HCT116 (cell line): ENCODE data around the gene ANO8. TPM values are rescaled to one million over a fixed set of nuclear protein-coding genes. Genes with fewer than 3 reads are reported as not detected.

Experiments
- ATAC-seq: fragments of 200-7000 bp; cut with Tn5 transposase; 2 replicates; pipeline ENCODE4 v1.9.1; 2020; ENCODE audit warnings: mild to moderate bottlenecking, moderate library complexity
- BruUV-seq: library from RNA; stranded (reverse); fragments of 400-500 nt; replicated peaks from 2 replicates; lab custom pipeline; 2021; lab: Mats Ljungman, UMichigan
- CTCF ChIA-PET: fragments of 300-600 bp; sonication (Branson Sonifier 250); formaldehyde crosslinking; loops from one replicate; lab custom pipeline; 2021; ENCODE audit warnings: antibody characterized with exemption; lab: Charles Lee
- POLR2A ChIA-PET: fragments of 300-600, 350-600 bp; sonication (Branson Sonifier 250); formaldehyde crosslinking; loops from one replicate; lab custom pipeline; 2021; ENCODE audit warnings: antibody characterized with exemption; lab: Charles Lee
- RAD21 ChIA-PET, 2 experiments: fragments of 300-600 bp; sonication (Branson Sonifier 250); formaldehyde crosslinking; loops; one replicate each; lab custom pipeline; 2023; ENCODE audit warnings: low total read pairs in 2 of 2; ENCODE audit not compliant: uncharacterized antibody in 2 of 2, unreplicated experiment in 2 of 2, low non-redundant PET in 1 of 2; lab: Charles Lee
- DNase-seq: peaks from one replicate; pipeline ENCODE4 v3.0.0-alpha.2; 2010; ENCODE audit warnings: low read depth, low spot score
- H2AFZ ChIP-seq: fragments of 200-600 bp; shearing (Covaris generic), sonication (generic); 2 replicates; pipeline ENCODE4 v1.6.1; 2017; ENCODE audit warnings: low read depth, mixed run types, mixed read lengths, antibody characterized with exemption, low read length; ENCODE audit not compliant: poor library complexity, severe bottlenecking
- H3K27ac ChIP-seq: 2 replicates; pipeline ENCODE4 v1.5.1; 2012; ENCODE audit warnings: low read depth, low read length
- H3K27me3 ChIP-seq: fragments of 200-600 bp; sonication (generic); 2 replicates; pipeline ENCODE4 v1.6.1; 2016; ENCODE audit warnings: mixed run types, low read length, mixed read lengths; ENCODE audit not compliant: insufficient read depth
- H3K36me3 ChIP-seq, 2 experiments: fragments of 200-500 bp in 1 of 2; fragments of 200-600 bp in 1 of 2; sonication (Bioruptor generic) in 1 of 2; sonication (generic) in 1 of 2; 2 replicates each; pipeline versions ENCODE4 v1.5.1 to v1.6.1; 2014 to 2016; ENCODE audit warnings: low read length in 2 of 2, inconsistent platforms in 1 of 2, mixed read lengths in 1 of 2, mixed run types in 1 of 2; ENCODE audit not compliant: insufficient read depth in 2 of 2, control insufficient read depth in 1 of 2
- H3K4me1 ChIP-seq, 2 experiments: fragments of 200-600 bp in 1 of 2; sonication (generic) in 1 of 2; 2 replicates each; pipeline versions ENCODE4 v1.5.1 to v1.6.1; 2012 to 2017; ENCODE audit warnings: low read length in 2 of 2, inconsistent platforms in 1 of 2, mild to moderate bottlenecking in 1 of 2, mixed read lengths in 1 of 2, mixed run types in 1 of 2, moderate library complexity in 1 of 2; ENCODE audit not compliant: insufficient read depth in 2 of 2, control insufficient read depth in 1 of 2
- H3K4me2 ChIP-seq: fragments of 200-600 bp; sonication (generic); 2 replicates; pipeline ENCODE4 v1.6.1; 2017; ENCODE audit warnings: mixed run types, low read length, mixed read lengths
- H3K4me3 ChIP-seq, 2 experiments: fragments of 200-600 bp in 1 of 2; sonication (generic) in 1 of 2; replicated peaks in 1 of 2; 2 replicates each; pipeline ENCODE4 v1.5.1; 2011 to 2016; ENCODE audit warnings: low read length in 2 of 2, control low read depth in 1 of 2, low read depth in 1 of 2, mild to moderate bottlenecking in 1 of 2, mixed read lengths in 1 of 2, mixed run types in 1 of 2
- H3K79me2 ChIP-seq: fragments of 200-600 bp; sonication (generic); 2 replicates; pipeline ENCODE4 v1.6.1; 2017; ENCODE audit warnings: mild to moderate bottlenecking, mixed run types, low read length, moderate library complexity, mixed read lengths; ENCODE audit not compliant: insufficient read depth
- H3K9ac ChIP-seq: fragments of 200-600 bp; sonication (generic); 2 replicates; pipeline ENCODE4 v1.6.1; 2016; ENCODE audit warnings: low read length, mixed read lengths
- H3K9me2 ChIP-seq: fragments of 200-600 bp; sonication (generic), shearing (Covaris generic); 2 replicates; pipeline ENCODE4 v1.6.1; 2017; ENCODE audit warnings: mixed run types, mild to moderate bottlenecking, moderate library complexity; ENCODE audit not compliant: insufficient read depth
- H3K9me3 ChIP-seq, 2 experiments: fragments of 200-500 bp in 1 of 2; fragments of 200-600 bp in 1 of 2; sonication (Bioruptor generic) in 1 of 2; sonication (generic) in 1 of 2; 2 replicates each; pipeline ENCODE4 v1.6.1; 2014 to 2017; ENCODE audit warnings: low read length in 2 of 2, mixed read lengths in 2 of 2, inconsistent platforms in 1 of 2, low read depth in 1 of 2, mild to moderate bottlenecking in 1 of 2, mixed run types in 1 of 2, moderate library complexity in 1 of 2; ENCODE audit not compliant: control insufficient read depth in 1 of 2, insufficient read depth in 1 of 2
- H4K20me1 ChIP-seq: fragments of 200-600 bp; sonication (generic), shearing (Covaris generic); 2 replicates; pipeline ENCODE4 v1.6.1; 2017; ENCODE audit warnings: mixed run types, mild to moderate bottlenecking, moderate library complexity; ENCODE audit not compliant: insufficient read depth
- CBX3 ChIP-seq: IDR thresholded peaks from 2 replicates; pipeline ENCODE4 v1.6.1; 2012; ENCODE audit warnings: low read depth
- EGR1 ChIP-seq: IDR thresholded peaks from 2 replicates; pipeline ENCODE4 v1.6.1; 2012; ENCODE audit warnings: low read depth
- FOSL1 ChIP-seq: IDR thresholded peaks from 2 replicates; pipeline ENCODE4 v1.6.1; 2012; ENCODE audit warnings: low read depth
- POLR2A ChIP-seq: IDR thresholded peaks from 2 replicates; pipeline ENCODE4 v1.7.0; 2011; ENCODE audit warnings: borderline replicate concordance; ENCODE audit not compliant: insufficient read depth, insufficient read length; ENCODE audit errors: extremely low read depth
- POLR2AphosphoS5 ChIP-seq: IDR thresholded peaks from 2 replicates; pipeline ENCODE4 v1.6.1; 2011; ENCODE audit warnings: mild to moderate bottlenecking, low read depth, low read length, moderate library complexity
- RAD21 ChIP-seq: IDR thresholded peaks from 2 replicates; pipeline ENCODE4 v1.6.1; 2012; ENCODE audit warnings: low read depth, mild to moderate bottlenecking
- SP1 ChIP-seq: IDR thresholded peaks from 2 replicates; pipeline ENCODE4 v1.6.1; 2012; ENCODE audit warnings: low read depth
- SRF ChIP-seq: IDR thresholded peaks from 2 replicates; pipeline ENCODE4 v1.6.1; 2012; ENCODE audit warnings: low read depth
- TCF7L2 ChIP-seq: IDR thresholded peaks from 2 replicates; pipeline ENCODE4 v1.7.0; 2011; ENCODE audit warnings: borderline replicate concordance, inconsistent platforms; ENCODE audit not compliant: insufficient read depth, insufficient read length; ENCODE audit errors: extremely low read depth
- YY1 ChIP-seq: IDR thresholded peaks from 2 replicates; pipeline ENCODE4 v1.6.1; 2011; ENCODE audit warnings: low read length, low read depth, moderate library complexity, mild to moderate bottlenecking; ENCODE audit not compliant: insufficient replicate concordance; ENCODE audit errors: extremely low read depth
- ZFX ChIP-seq: fragments of 450-650 bp; IDR thresholded peaks from 2 replicates; pipeline ENCODE4 v1.6.1; 2017
- intact Hi-C: fragments of 100-400 bp; cut with micrococcal nuclease; formaldehyde crosslinking; loops from 2 replicates; pipeline ENCODE4 v1.10.0; 2022
- total RNA-seq: library from RNA; stranded (reverse); gene quantifications from one replicate; pipeline ENCODE4 v1.2.1, GENCODE V29; 2021; ENCODE audit not compliant: unreplicated experiment
- TF ChIP-seq, protein P1 (sequence below): IDR thresholded peaks from 2 replicates; pipeline ENCODE4 v1.6.1; 2012

ANO8 gene
- total RNA-seq, 1 experiment from 2014 or later, result 22.9 TPM

DNA sequence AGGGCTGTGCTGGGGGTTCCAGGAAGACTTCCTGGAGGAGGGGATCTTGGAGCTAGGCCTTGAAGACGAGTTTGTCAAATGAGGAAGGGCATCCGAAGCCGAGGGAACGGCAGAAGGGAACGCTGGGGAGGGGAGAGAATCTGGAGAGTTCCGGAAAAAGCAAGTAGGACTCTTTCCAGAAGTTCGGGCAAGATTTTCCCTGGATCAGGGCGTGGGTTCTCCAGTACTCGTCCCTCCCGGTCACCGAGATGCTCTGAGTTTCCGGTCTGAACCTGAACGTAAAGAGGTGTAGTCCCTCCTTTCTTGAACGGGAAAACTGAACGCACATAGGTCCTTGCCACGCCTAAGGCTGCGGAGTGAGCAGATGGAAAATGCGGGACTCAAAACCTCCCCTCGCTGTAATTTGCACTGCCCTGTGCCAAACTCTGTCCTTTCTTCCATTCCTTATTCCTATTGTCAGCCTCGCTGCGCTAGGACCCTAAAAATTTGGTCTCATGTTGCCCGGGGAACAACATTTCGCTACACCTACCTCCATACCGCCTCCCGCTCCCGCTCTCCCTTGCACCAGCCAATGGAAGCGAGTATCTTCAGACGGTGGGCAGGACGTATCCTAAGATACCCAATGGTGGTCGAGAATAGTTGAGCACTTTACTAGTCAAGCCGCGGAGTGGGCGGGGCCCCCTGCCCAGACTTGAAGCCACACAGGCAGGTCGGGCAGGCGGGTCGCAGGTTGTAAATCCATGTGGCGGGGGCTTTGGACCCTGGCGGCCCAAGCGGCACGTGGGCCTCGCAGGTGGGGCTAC is 2.4 kb upstream of the ANO8 start, which contains the start of gene GTPBP3:
Gene GTPBP3, plus strand, starts transcription at position 682 of the 803 bp plus-strand sequence. Its CDS starts 59 bp downstream, at position 741.
- H3K4me1 ChIP-seq, result peaks cover 42 to 71% of the 10 kb centered on the region in 2 experiments
- H3K4me3 ChIP-seq, result peak within 1 kb of the TSS; percentile 85 to 99
- peak within 1 kb of the TSS; percentile 97 for H3K4me2 ChIP-seq
- peaks cover 21% of the 10 kb centered on the region for H3K79me2 ChIP-seq
- no peaks in the 10 kb centered on the region for H3K27me3 ChIP-seq
- H3K27ac ChIP-seq, result peak within 1 kb of the TSS; percentile 93
- TF ChIP-seq POLR2AphosphoS5, result peak; percentile 83
- no peak; the same call in 1 of the 2 replicates for TF ChIP-seq EGR1
- no peak for TF ChIP-seq FOSL1
- peak; percentile 65 for TF ChIP-seq POLR2A
- TF ChIP-seq SRF, result no peak
- TF ChIP-seq, protein P1, sequence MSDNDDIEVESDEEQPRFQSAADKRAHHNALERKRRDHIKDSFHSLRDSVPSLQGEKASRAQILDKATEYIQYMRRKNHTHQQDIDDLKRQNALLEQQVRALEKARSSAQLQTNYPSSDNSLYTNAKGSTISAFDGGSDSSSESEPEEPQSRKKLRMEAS, result peak; percentile 94
- TF ChIP-seq TCF7L2, result peak; percentile 82
- TF ChIP-seq RAD21, result no peak
- peak; percentile 97 for TF ChIP-seq SP1
- peak; percentile 62; the same call in 1 of the 2 replicates for TF ChIP-seq CBX3
- peak; percentile 56; the same call in 1 of the 2 replicates for TF ChIP-seq ZFX
- TF ChIP-seq YY1, result peak; percentile 59
- RAD21 ChIA-PET, result no interaction called here
- no peaks in the 10 kb centered on the region for H3K9me2 ChIP-seq
- CTCF ChIA-PET, result interaction anchor here (2.2 kb wide), 1 partner anchor 11 kb away, joined by 5 read pairs; no protein-coding TSS in a partner anchor
- BruUV-seq, result TSS peak; percentile 80
- H3K36me3 ChIP-seq, result peaks cover 3 to 9% of the 10 kb centered on the region in 2 experiments; a peak in 1 of 4 replicates
- POLR2A ChIA-PET, result interaction anchor here (1.4 to 1.6 kb wide), 2 partner anchors 20 to 28 kb away, joined by 3 to 5 read pairs; partner anchors contain the start of gene DDA1
- H3K9ac ChIP-seq, result peak within 1 kb of the TSS; percentile 89
- no peaks in the 10 kb centered on the region for H3K9me3 ChIP-seq
- intact Hi-C loops, result no loop called here
- H4K20me1 ChIP-seq, result no peaks in the 10 kb centered on the region
- ATAC-seq (peak; percentile 64), DNase-seq (peak; percentile 99)
- peak within 1 kb of the TSS; percentile 92 for H2AFZ ChIP-seq
